Left cardiac atrium (tissue), 4 donors: ENCODE results near the gene DOCK1. TPM values are rescaled to one million over a fixed set of nuclear protein-coding genes. Genes with fewer than 3 reads are reported as not detected.

Source experiments
- ATAC-seq, 2 donors: fragments of 200-7000 bp; cut with Tn5 transposase; one replicate each; pipeline ENCODE4 v1.9.1; 2020; ENCODE audit warnings: mild to moderate bottlenecking in 2 of 2, moderate library complexity in 2 of 2
- DNase-seq: peaks from one replicate; pipeline ENCODE4 v3.0.0-alpha.2; 2020
- intact Hi-C, 2 donors: fragments of 100-400 bp; cut with DNase I; formaldehyde crosslinking; loops; one replicate each; pipeline versions ENCODE4 v1.14.1 to v1.15.1; 2022 to 2023
- total RNA-seq, 2 donors: library from RNA; stranded (reverse); fragmentation: NEBNext Ultra II Directional; extraction: Animal tissue kit (Norgen Biotek cat#: 25700); gene quantifications; one replicate each; pipeline ENCODE4 v1.2.1, GENCODE V29; 2021
- donor health status: DM: no; HTN: yes; CAD: no.
- donor health status: DM: no; HTN: yes; CAD: no; lungs with severe emphysema.
- donor health status: DM: yes; HTN: yes; CAD: no.
- donor health status: Dilated cardiomyopathy.

The DOCK1 gene
- total RNA-seq, 2 donors from 2014 or later, result 19.5 to 27.3 TPM

DNA sequence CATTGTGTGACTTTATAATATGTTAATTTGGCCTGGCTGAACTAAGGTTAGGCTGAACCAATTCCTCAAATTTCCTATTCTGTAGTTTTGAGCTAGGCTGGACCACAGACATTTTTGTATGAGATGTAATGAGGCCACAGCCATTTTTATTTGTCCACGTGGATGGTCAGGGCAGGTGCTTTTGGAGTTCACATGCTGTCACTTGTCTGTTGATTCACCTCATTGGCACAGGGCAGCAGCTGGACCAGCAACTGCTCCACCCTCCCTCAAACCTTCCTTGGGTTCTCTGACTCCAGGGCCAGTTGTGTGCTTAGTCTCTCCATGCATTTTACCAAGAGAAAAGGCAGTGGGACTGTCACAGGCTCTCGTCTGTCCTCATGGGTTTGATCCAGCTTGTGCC lies 567.7 kb downstream of the DOCK1 start:
- intact Hi-C loops, result no loop called here
- DNase-seq, result no peak
- ATAC-seq, result no peak

DNA sequence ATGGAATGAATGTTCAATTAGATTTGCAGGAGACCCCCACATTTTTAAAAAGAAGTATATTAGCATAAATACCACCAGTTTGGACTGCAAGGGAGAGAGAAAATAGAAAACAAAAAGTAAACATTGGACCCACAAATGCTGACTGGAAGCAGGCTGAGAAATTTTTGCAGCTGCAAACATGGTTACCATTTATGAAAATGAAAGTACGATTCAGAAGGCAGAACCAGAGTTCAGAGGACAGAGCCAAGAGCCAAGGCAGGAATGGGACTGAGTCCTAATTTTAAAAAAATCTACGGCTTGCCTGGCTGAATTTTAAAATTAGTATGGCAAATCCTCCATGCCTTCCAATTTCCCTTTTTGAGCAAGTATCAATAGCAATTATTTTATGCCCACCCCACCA lies 569.3 kb downstream of the DOCK1 start:
- DNase-seq (no peak), ATAC-seq (no peak)
- intact Hi-C loops, result no loop called here

DNA sequence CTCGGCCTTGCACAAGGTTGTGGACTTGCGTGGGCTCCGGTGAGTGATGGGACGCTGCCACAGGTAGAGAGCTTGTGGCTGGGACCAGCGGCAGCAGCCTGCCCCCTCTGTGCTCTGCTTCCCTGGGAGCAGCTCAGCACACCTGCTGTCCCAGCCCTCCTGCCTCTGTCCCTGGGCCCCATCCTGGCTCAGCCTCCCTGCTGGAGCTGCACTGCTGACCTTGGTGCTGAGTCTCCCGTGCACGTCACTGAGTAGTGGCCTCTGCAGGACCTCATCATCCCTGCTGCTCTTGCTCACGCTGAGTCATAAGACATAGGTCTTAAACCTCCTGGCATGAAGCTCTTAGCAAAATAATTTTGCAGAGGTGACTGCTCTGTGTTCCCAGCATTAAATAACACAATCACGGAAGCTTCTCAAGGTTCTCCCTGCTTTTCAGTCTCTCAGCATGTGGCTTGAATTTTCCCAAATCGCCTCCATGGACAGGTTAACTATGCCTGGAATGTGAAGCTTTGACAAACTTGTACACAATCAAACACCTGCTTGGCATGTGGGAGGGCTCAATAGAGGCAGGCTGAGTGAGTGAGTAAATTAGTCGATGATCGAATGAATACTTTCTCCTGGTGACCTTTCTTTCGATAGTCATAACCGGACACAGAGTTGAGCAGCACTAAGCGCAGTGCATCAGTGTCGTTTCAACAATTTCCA lies 580.1 kb downstream of the DOCK1 start:
- DNase-seq (no peak), ATAC-seq (no peak)
- intact Hi-C loops, result no loop called here

DNA sequence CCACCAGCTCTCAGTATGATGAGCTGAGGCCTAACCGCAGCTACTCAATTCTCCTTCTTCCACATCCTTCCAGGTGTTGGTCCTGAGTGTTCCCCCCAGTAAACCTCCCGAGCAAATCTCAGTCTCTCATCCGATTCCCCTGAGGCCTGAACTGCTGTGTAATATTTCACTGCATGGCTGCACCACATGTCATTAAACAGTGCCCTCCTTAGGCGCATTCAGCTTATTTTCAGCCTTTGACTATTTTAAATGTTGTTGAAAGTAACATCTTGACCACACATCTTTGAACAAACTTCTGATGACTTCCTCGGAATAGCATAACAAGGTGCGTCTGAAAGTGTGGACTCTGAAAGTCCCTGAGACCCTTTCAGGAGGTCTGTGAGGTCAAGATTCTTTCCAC lies 581.1 kb downstream of the DOCK1 start:
- ATAC-seq, result no peak
- intact Hi-C loops, result no loop called here
- DNase-seq, result no peak

DNA sequence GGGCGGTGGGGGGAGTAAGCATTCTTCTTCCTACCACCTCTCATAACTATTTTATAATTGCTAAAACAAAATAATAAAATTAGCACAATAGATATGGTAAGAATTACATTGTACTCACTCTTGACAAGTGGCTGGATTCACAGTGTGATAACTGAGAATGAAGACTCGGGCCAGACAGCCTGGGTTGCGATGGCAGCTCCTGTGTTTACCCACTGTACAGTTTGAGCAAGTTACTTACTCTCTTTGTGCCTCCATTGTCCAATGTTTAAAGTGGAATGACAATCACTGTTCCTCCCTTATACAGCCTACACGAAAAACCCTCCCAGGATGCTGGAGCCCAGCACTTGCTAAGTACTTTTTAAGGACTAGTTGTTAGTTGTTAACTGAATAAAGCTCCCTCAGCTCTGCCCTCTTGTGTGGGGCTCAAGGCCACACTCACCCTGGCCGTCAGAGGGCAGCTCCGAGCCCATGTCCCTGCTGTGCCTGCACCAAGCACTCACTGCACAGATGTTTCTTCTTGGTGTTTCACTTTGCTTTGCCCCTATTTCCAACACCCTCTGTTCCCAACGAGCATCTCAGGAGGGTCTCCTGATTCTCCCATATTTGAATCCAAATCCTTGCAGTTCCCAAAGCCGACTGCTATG lies 587.5 kb downstream of the DOCK1 start:
- intact Hi-C loops, result no loop called here
- ATAC-seq, result no peak
- DNase-seq, result no peak

DNA sequence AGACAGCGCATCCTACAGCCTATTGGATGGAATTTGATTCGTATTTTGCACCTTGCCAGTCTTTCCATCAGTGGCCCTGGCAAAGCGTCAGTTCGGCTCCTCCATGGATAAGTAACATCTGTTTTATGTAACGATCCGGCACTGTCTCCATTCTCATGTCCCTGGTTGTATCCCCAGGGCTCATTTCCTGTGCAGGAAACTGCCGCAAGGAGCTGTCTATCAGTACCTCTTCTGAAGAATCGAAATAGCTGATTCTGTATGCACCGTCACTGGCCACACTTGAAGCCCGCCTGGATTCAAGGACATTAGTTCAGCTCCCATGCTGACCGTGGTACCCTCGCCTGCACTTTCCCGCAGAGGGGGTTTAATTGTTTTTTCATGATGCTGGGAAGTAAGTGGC lies 590.8 kb downstream of the DOCK1 start:
- ATAC-seq (no peak), DNase-seq (no peak)
- intact Hi-C loops, result no loop called here

DNA sequence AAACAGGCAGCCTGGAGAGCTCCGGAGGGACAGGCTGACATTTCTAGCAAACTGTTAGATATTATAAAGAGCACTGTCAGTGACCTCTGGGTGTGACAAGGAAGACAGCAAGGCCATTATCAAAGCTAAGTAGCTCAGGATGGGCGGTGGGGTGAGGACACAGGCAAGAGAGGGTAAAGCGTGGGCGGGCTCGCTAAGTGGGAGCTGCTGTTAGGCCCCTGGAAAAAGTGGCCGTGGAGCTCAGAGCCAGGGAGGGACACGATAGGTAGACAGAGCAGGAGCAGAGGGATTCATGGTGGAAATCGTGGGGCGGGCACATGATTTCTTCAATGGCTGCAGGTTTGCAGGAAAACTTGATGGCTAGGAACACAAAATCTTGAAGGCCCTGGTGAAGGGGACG lies 592.5 kb downstream of the DOCK1 start:
- no peak for ATAC-seq
- intact Hi-C loops, result no loop called here

DNA sequence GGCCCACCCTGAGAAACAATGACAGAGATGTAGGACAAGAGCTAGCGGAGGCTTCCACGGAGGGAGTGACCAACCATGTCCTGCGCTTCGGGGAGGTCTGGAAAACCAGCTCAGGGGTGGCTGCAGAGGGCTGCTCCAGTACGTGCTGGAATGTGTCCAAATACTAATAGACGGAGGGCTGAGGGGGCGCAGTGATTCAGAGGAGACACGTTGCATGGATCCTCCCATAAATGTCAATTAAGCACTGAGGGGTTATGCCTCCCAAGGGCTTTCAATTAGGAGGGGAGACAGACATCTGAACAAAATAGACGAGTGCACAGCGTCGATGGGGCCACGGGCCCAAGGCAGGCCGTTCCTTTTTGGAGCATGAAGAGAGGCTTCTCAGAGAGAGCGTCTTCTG lies 592.9 kb downstream of the DOCK1 start:
- intact Hi-C loops, result no loop called here
- DNase-seq (no peak), ATAC-seq (no peak)

More for the DNA sequence above, 592.5 kb downstream of the DOCK1 start:
- DNase-seq, result no peak

DNA sequence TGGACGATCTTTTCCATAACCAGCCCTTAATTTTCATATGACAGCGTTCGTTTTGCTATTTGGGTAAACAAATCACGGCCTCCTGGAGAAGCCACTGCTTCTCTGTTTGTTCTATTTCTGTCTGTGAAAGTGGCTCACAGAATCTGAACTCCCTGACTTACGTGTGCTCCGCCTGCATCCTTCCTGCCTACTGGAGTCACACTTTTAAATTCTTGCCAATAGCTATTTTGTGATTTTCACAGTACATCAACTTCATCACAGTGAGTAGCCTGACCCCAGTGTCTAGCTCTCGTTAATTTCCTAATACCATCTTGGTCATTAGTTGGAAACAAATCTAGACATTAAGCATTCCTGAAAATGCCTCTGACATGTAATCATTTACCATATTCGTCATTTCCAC lies 594.9 kb downstream of the DOCK1 start:
- intact Hi-C loops, result no loop called here
- DNase-seq (no peak), ATAC-seq (no peak)

Other genes with a start within 250 kb of the DOCK1 start
- gene C10orf90, start 234.7 kb upstream of the DOCK1 start, total RNA-seq, result under 1 TPM; 0.15 to 0.31 TPM